GM23338 (cell line): Measurements from ENCODE around the gene CEP95. TPM values are rescaled to one million over a fixed set of nuclear protein-coding genes. Genes with fewer than 3 reads are reported as not detected.

Experiments
- ATAC-seq: fragments of 200-7000 bp; cut with Tn5 transposase; 3 replicates; pipeline ENCODE4 v1.9.1; 2020
- DNase-seq: peaks from one replicate; pipeline ENCODE4 v3.0.0-alpha.2; 2015; ENCODE audit warnings: low spot score
- H2AFZ ChIP-seq: fragments of 200-600 bp; sonication (generic); 2 replicates; pipeline ENCODE4 v1.8.0; 2016; ENCODE audit warnings: antibody characterized with exemption, mild to moderate bottlenecking, moderate library complexity
- H3F3A ChIP-seq: fragments of 200-600 bp; sonication (generic); replicated peaks from 2 replicates; pipeline ENCODE4 v1.8.0; 2017; ENCODE audit warnings: antibody characterized with exemption, mixed run types, low read depth
- H3K27ac ChIP-seq: fragments of 200-600 bp; sonication (generic); 2 replicates; pipeline ENCODE4 v1.6.1; 2016; ENCODE audit warnings: low read depth
- H3K27me3 ChIP-seq: fragments of 200-600 bp; sonication (generic); 2 replicates; pipeline ENCODE4 v1.8.0; 2016; ENCODE audit warnings: mild to moderate bottlenecking, mixed run types, moderate library complexity; ENCODE audit not compliant: insufficient read depth
- H3K36me3 ChIP-seq: fragments of 200-600 bp; sonication (generic); 2 replicates; pipeline ENCODE4 v1.8.0; 2016; ENCODE audit warnings: mild to moderate bottlenecking; ENCODE audit not compliant: insufficient read depth
- H3K4me1 ChIP-seq: fragments of 200-600 bp; sonication (generic); 2 replicates; pipeline ENCODE4 v1.8.0; 2016; ENCODE audit warnings: mild to moderate bottlenecking, moderate library complexity; ENCODE audit not compliant: insufficient read depth
- H3K4me2 ChIP-seq: fragments of 200-600 bp; sonication (generic); 2 replicates; pipeline ENCODE4 v1.7.1; 2017; ENCODE audit warnings: mixed run types
- H3K4me3 ChIP-seq: fragments of 200-600 bp; sonication (generic); 2 replicates; pipeline ENCODE4 v1.6.1; 2016; ENCODE audit warnings: mixed run types
- H3K79me2 ChIP-seq: fragments of 200-600 bp; sonication (generic); replicated peaks from 2 replicates; pipeline ENCODE4 v1.8.0; 2017; ENCODE audit warnings: mild to moderate bottlenecking; ENCODE audit not compliant: insufficient read depth
- H3K9me2 ChIP-seq: fragments of 200-600 bp; sonication (generic); 2 replicates; pipeline ENCODE4 v1.8.0; 2017; ENCODE audit not compliant: insufficient read depth
- H4K20me1 ChIP-seq: fragments of 200-600 bp; sonication (generic); replicated peaks from 2 replicates; pipeline ENCODE4 v1.8.0; 2017; ENCODE audit warnings: mild to moderate bottlenecking; ENCODE audit not compliant: insufficient read depth
- H3K27ac Mint-ChIP-seq: 2 replicates; pipeline ENCODE4 v1.8.0; 2020; ENCODE audit warnings: inconsistent platforms, mild to moderate bottlenecking, moderate library complexity, mixed read lengths
- H3K27me3 Mint-ChIP-seq: 3 replicates; pipeline ENCODE4 v1.8.0; 2022; ENCODE audit warnings: low read depth, mild to moderate bottlenecking, moderate library complexity, mixed read lengths, inconsistent platforms; ENCODE audit not compliant: insufficient read depth, poor library complexity
- H3K36me3 Mint-ChIP-seq: 3 replicates; pipeline ENCODE4 v1.8.0; 2021; ENCODE audit warnings: low read depth, mild to moderate bottlenecking, inconsistent platforms, moderate library complexity, mixed read lengths
- H3K4me1 Mint-ChIP-seq: 3 replicates; pipeline ENCODE4 v1.8.0; 2020; ENCODE audit warnings: mild to moderate bottlenecking, inconsistent platforms, mixed read lengths
- H3K4me3 Mint-ChIP-seq: 3 replicates; pipeline ENCODE4 v1.8.0; 2021; ENCODE audit warnings: moderate library complexity, mild to moderate bottlenecking, inconsistent platforms, mixed read lengths
- H3K9me3 Mint-ChIP-seq: 3 replicates; pipeline ENCODE4 v1.8.0; 2020; ENCODE audit warnings: moderate library complexity, mild to moderate bottlenecking, inconsistent platforms, mixed read lengths
- EZH2 ChIP-seq: fragments of 200-600 bp; sonication (generic); IDR thresholded peaks from one replicate; pipeline ENCODE4 v1.8.0; 2017; ENCODE audit warnings: antibody characterized with exemption, mild to moderate bottlenecking, low read depth; ENCODE audit not compliant: unreplicated experiment
- EZH2phosphoT487 ChIP-seq: fragments of 200-600 bp; sonication (generic); IDR thresholded peaks from one replicate; pipeline ENCODE4 v1.8.1; 2018; ENCODE audit warnings: antibody characterized with exemption; ENCODE audit not compliant: unreplicated experiment
- JUNB ChIP-seq: IDR thresholded peaks from one replicate; pipeline ENCODE4 v1.6.1; 2016; ENCODE audit warnings: antibody characterized with exemption; ENCODE audit not compliant: unreplicated experiment
- POLR2AphosphoS5 ChIP-seq: IDR thresholded peaks from 2 replicates; pipeline ENCODE4 v1.6.1; 2016; ENCODE audit warnings: antibody characterized with exemption, low read depth
- STAT1 ChIP-seq: IDR thresholded peaks from one replicate; pipeline ENCODE4 v1.6.1; 2016; ENCODE audit warnings: antibody characterized with exemption; ENCODE audit not compliant: unreplicated experiment
- ZNF462 ChIP-seq: fragments of 250-450 bp; sonication (Bioruptor Pico); IDR thresholded peaks from 2 replicates; pipeline ENCODE4 v1.5.0; 2020; ENCODE audit warnings: mild to moderate bottlenecking, moderate library complexity
- polyA plus RNA-seq: library from polyadenylated mRNA; unstranded; fragments of >200 nt; fragmentation: Nextera tagmentation; extraction: Ambion mirVana; gene quantifications from 2 replicates; pipeline ENCODE4 v1.2.1, GENCODE V29; 2016
- total RNA-seq: library from RNA; depleted of rRNA; stranded (reverse); fragments of >200 nt; shearing (Covaris generic); gene quantifications from 2 replicates; pipeline ENCODE4 v1.2.3, GENCODE V29; 2014
- TF ChIP-seq, protein P1 (sequence below), 2 experiments: fragments of 200-600 bp in 1 of 2; sonication (generic) in 1 of 2; conservative IDR thresholded peaks; 2 replicates each; pipeline versions ENCODE4 v1.5.1 to v1.6.1; 2016 to 2017; ENCODE audit warnings: antibody characterized with exemption in 2 of 2, low read depth in 2 of 2, mild to moderate bottlenecking in 2 of 2, moderate library complexity in 1 of 2

The CEP95 gene
- total and polyA plus RNA-seq, 2 experiments from 2014 or later: 41.1 to 45.4 TPM

- Histone ChIP-seq H3K79me2 (peaks cover 71% of the 10 kb centered on the region), H3K9me2 (no peaks in the 10 kb centered on the region), H3K4me3 (peak overlapping the region; percentile 60), H3K4me2 (peak overlapping the region; percentile 84), H3K36me3 (peaks cover 44% of the 10 kb centered on the region), H4K20me1 (peaks cover 33% of the 10 kb centered on the region), H2AFZ (no peak overlapping the region), H3K27ac (peak overlapping the region; percentile 93), H3K27me3 (no peaks in the 10 kb centered on the region), H3K4me1 (peaks cover 10% of the 10 kb centered on the region), H3F3A (peaks cover 54% of the 10 kb centered on the region)
- no peak for ATAC-seq
- Mint-ChIP-seq H3K9me3 (peaks cover 3% of the 10 kb centered on the region; the same call in 1 of the 3 replicates), H3K27me3 (peaks cover 29% of the 10 kb centered on the region), H3K27ac (peak overlapping the region; percentile 98), H3K36me3 (peaks cover 84% of the 10 kb centered on the region), H3K4me3 (peak overlapping the region; percentile 100), H3K4me1 (peaks cover 57% of the 10 kb centered on the region)
- DNase-seq: no peak
- TF ChIP-seq ZNF462 (CRISPR knock-in tag) (no peak), STAT1 (no peak), EZH2 (no peak), JUNB (no peak), EZH2phosphoT487 (no peak), POLR2AphosphoS5 (no peak)
- TF ChIP-seq, protein P1, sequence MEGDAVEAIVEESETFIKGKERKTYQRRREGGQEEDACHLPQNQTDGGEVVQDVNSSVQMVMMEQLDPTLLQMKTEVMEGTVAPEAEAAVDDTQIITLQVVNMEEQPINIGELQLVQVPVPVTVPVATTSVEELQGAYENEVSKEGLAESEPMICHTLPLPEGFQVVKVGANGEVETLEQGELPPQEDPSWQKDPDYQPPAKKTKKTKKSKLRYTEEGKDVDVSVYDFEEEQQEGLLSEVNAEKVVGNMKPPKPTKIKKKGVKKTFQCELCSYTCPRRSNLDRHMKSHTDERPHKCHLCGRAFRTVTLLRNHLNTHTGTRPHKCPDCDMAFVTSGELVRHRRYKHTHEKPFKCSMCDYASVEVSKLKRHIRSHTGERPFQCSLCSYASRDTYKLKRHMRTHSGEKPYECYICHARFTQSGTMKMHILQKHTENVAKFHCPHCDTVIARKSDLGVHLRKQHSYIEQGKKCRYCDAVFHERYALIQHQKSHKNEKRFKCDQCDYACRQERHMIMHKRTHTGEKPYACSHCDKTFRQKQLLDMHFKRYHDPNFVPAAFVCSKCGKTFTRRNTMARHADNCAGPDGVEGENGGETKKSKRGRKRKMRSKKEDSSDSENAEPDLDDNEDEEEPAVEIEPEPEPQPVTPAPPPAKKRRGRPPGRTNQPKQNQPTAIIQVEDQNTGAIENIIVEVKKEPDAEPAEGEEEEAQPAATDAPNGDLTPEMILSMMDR (conservative IDR thresholded peaks at IDR 0.05; ENCODE audit: low read depth in 2 of 2): no peak
Observed at GRCh38 chr17:64497565-64498035, 9.2 kb upstream of the CEP95 start.
